CD4-positive, alpha-beta T cell treated with Interleukin-2 at 100 ng/mL for 4 hours (primary cell): ENCODE data around the gene NTN1.

Source experiments
- DNase-seq: peaks from one replicate; pipeline ENCODE4 v3.0.0-alpha.2; 2020; ENCODE audit warnings: low spot score

The NTN1 gene

DNA sequence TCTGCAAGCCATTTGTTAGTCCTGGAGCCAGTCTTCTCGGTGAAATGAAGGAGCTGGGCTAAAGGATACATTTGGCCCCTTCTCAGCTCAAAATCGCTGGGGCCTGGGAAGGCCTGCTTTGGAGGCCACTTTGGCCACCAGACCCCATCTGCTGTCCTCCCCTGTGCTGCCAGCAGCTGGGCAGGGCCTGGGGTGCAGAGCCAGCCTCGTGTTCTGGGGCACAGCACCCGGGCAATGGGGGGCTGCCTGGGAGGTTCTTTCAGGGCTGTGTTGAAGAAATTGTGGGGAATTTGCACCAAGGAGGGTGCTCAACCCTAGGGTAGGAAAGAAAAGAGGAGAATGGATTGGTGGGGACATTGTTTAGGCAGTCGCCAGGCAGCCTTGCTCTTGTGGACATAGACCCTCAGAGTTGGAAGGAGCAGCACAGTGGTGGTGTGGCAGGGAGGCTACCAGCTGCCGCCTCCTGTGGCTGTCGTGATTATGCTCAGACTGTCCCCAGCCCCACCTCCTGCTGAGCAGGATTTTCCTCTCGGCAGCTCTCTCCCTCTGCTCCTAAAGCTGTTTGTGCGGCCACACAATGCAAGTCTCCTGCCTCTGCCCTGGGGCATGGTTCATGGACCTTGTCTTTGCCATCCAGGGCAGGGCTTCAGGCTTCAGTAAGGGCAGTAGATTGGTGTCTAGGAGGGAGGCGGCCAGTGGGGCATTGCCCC lies 174.8 kb downstream of the NTN1 start:
- no peak for DNase-seq

DNA sequence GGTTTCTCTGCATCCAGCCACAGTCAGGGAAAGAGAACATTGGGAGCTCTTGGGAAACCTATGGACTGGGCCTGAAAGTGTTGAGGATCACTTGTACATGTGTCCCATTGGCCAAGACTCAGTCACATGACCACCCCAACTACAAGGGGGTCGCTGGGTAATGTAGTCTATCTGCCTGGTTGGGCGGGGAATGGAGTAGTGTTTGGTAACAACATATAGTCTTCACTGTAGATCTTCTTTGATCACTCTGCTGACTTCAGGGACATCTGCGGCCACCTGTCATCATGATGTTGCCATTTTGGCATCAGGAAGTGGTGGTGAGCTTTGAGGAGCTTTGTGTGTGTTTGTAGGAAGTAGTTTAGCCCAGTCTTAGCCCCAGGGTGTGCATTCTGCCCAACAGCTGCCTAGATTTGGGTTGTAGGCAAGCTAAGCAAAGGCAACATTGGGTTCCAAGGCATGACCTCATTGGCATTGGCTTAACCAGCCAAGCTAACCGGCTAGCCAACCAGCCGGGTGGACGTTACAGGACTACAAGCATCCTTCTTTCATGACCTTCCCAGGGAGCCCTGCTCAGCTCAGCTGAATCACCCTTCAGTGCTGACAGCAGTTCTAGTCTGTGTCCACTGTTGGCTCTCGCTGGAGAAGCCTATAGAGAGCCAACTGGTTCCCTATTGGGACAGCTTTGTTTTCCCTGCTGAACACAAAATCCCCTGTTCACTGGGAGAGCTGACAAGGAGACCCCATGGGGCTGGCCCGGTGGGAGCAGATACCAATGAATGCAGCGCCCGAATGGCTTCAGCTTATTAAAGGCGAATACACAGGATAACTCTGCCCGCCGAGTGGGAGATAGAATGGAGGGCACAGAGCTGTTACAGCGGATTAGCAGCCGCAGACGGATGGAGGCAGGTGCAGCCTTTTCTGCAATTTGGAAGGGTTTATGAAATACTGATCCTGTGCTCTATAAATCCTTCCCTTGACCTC lies 178.6 kb downstream of the NTN1 start:
- DNase-seq, result no peak

DNA sequence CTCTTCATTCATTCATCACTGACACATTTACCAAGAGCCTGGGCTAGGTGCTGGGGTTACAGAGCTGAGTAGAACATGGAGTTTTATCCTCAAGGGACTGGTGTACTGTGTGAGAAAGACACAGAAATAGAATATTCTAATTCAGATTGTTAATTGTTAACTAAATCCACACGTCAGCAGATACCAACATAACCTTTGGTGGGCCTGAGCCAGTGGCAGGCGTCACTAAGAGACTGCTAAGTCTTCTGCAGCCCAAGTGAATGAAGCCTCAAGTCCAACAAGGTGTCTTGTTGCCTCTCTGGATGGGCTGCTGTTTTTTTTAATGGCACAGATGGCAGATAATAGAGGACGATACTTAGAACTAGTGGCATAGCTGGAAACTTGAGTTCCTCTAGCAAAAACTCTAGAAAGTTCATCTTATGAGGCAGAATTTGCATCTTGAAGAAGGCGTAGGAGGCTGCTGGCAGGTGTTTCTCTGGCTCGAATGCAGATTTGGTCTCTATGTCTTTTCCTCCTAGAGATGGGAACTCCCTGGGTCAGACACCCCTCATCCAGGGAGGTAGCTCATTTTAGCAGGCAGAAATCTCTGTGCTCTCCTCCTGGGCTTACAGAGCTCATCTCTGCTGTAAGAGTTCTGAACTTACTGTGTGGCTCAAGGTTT lies 179.5 kb downstream of the NTN1 start:
- no peak for DNase-seq

DNA sequence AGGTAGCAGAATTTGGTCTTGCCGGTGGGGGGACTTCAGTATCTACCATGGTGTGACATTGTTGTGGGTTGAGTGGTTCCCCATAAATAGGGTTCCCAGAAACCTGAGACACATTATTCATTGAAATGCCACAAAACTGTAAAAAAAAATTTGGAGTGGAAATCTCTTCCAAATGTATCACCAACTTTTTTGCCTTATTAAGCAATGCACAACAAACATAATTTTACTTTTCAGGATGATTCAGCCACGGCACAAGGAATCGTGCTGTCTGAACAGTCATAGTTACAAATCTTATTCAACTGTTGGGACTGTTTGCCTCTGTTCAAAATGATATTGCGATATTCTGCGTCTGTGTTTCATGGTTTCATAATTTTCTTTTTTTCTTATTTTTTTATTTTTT lies 181.2 kb downstream of the NTN1 start:
- no peak for DNase-seq

DNA sequence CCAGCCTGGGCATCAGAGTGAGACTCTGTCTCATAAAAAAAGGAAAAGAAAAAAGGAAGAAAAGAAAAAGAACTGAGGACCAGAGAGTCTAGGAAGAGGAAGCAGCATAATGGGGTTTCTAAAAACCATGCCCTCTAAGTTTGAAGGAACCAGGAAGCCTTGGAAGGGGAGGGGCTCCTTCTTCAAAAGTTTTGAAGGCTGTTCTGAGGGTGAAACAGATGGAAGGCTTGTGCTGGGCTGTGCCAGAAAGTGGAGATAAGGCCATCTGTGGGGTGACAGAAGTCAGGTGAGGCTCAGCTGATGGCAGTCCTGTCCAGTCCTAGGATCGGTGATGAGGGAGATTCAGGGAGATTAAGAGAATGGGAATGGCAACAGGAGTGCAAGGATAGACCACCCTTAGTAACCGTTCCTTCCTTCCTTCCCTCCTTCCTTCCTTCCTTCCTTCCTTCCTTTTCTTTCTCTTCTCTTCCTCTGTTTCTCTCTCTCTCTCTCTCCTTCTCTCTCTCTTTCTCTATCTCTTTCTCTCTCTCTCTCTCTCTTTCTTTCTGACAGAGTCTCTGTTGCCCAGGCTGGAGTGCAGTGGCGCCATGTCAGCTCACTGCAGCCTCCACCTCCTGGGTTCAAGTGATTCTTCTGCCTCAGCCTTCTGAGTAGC lies 182.6 kb downstream of the NTN1 start:
- DNase-seq, result no peak

DNA sequence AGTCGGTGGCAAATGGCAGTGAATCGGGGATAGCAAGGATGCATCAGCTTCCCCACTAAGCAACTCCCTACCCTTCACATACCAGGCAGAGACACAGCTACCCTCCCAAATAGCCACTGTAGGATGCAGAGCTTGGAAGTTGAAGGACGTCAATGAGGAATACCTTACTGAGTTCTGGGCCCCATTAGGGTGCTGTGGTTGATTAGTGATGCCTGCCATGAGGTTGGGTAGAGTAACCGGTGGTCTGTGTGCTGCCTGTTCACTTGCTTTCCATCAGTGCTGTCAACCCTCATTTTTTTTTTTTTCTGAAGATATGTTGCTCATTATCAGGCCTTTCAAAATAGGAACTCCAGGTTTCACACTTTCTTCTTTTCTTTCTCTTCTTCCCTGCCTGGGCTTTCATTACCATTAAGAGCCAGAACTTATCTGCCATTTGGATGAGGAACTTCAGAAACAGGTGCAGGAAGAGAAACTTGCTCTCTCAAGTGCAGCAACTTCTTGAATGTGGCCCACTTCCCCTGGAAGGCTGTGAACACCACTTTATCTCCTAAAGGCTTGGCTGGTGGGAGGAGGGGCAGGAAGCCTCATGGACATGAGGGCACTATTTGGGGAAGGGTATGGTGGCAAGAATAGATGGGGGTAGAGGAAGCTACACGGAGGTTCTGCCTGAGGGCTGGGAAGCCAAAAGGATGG lies 183.5 kb downstream of the NTN1 start:
- no peak for DNase-seq

DNA sequence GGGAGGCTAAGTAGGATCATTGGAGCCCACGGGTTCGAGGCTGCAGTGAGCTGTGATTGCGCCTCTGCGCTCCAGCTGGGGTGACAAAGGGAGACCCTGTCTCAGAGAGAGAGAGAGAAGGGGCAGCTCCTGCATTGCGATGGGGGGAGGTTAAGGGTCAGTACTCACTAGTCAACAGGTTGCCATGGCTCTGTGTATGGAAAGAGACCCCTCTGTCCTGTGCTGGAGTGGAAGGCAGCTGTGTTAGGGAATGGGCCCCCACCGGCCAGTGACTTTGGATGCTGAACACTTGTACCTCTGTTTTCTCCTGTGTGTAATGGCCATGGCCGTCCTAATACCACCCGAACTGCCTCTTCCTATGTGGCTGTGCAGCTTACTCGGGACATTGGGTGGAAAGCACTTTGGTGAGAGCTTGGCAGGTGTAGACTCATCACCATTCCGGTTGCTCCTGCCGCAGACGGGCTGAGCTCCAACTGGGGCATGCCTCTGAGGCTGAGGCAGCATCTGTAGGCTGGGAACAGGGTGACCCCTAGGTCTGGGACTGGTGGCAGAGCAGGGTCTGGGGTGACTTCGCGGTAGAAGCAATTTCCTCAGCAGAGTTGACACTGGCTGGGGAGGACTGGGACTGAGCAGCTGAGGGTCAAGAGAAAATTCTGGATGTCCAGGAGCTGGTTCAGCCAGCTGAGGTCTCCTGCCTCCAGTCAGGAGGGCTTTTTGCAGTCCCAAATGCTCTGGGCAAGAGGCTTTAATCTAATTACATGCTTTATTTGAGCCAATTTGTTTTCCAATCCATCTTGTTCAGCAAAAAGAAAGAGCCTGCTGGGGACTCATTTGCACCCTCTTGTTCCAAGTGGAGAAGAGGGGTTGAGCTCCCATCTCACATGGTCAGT lies 184.5 kb downstream of the NTN1 start:
- no peak for DNase-seq

DNA sequence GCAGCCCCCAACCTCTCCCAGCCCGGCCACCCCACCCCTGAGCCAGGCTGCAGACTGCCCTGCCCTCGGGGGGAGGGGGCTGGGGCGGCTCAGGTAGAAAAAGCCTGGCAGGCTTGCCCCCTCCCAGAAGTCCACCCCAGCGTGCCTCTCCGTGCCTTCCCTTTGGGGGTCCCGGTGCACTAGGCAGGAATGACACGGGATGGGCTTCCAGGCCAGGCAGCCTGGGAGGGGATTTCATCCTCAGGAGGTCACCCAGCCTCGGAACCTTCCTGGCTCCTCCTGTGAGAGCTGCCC lies 185.0 kb downstream of the NTN1 start:
- DNase-seq, result no peak

DNA sequence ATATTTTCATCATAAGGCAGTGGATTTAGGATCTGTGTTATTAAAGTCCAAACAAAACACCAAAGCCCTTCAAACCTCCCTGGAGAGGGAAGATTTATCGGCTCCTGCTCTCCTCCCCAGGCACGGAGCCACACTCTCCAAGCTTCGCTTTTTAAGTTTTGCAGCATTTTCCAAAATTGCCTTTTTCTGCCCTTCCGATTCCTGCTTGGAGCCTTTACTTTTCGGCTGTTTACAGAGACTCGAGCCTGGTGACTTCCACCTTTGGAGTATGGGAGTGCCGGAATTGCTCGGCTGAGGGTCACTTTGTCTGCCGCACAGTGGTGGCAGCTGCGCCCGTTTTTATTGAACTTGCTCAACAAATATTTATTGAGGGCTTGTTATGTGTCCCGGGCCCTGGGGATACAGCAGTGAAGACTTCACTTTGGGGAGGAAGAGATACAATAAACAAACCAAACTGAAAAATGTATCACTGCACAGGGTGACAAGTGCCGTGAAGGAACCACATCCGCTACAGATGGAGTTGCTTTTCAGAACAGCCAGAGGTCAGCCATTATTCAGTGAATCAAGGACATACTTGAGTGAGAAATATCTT lies 185.5 kb downstream of the NTN1 start:
- no peak for DNase-seq

DNA sequence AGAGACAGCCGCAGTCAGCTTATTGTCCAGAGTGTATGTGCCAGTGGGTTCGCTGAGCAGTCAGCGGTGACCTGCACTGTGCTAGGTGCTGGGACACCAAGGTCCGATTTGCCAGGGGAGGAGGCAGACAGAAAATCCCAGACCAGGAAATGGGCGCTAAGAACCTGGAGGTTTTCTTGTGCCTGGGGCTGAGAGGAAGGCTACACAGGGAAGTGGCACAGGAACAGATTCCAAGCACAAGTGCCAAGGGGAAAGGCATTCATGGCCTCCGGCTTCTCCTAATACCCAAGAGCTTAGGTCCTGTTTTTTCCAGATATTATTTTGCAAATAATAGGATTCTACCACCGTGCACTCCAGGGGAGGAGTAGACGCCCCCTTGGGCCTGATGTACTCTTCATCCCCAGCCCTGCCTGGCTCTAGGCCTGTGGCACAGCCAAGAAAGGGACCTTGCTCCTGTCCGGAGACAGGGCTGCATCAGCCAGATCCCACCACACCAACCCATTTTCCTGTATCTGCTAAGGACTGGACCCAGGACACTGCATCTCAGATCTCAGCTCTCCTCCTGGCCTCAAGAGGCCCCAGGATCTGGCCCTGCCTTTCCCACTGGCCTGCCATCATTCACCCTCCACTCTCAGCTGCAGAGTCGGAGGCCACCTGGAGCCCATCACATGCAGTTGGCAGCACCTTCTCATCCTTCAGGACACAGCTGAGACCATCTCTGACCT lies 187.2 kb downstream of the NTN1 start:
- no peak for DNase-seq

DNA sequence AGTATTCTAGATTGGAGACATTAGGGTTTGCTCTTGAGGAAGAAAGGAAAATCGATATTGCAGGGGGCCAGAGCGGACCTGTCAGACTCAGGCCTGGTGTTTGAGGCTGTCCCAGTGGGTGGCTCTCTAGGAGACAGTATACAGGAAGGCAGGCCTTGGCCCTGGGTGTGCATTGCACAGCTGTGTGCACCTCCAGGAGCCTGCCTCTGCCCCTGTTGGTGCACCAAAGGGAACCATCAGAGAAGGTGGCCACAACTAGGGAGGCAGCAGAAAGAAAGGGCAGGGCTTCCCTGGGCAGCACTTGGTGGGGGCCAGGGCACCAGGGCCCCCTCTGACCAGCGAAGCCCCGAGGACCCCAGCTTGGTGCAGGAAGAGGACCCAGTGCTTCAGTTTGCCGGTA lies 188.0 kb downstream of the NTN1 start:
- no peak for DNase-seq

DNA sequence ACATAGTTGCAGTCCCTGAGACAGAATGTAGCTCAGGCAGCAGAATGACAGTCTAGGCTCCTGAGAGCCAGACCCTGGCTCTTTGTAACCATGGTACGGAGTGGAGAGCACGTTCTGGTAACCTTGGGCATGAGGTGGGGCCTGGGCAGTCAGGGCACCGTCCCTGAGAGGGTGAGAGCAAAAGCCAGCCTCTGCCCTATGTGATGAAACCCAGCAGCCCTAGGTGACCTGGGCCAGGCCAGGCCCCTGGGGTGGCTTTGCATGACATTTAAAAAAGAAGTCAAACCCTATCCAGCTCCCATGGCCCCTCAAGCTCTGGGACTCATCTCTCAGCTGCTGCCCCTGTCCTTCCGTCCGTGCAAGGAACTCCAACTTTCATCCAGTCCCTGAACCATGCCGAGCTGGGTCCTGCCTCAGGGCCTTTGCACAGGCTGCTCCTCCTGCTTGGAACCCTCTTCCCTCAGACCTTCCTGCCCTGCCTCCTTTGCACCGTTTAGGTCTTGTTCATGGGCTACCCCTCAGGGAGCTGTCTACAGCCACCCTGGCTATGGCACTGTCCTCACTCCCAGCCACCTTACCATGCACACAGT lies 188.6 kb downstream of the NTN1 start:
- no peak for DNase-seq

DNA sequence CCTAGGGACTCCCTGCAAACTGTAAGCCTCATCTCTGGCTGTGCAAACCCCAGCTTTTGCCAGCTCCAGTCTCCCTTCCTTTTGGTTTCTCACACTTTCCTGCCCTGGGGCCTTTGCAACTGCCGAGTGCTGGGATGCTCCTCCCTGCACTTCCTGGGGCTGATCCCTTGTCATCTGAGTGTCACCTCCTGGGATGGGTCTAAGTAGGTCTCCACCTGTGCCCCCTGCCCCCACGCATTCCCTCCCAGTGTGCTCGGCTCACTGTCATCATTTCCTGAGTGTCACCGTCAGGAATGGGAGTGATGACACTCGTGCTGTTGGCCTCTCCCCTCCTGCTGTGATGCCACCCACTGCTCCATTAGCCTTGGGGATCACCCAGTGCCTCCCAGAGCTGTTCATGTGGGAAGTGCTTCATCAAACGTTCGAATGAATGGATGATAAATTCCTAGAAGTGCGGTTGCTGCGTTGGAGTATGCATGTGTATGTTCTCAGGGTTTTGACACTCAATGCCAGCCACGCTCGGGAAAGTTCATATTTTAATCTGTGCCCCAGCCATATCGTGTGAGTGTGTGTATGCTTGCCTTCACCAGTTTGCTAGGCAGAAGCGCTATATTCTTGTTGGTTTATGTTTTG lies 189.9 kb downstream of the NTN1 start:
- DNase-seq, result no peak

DNA sequence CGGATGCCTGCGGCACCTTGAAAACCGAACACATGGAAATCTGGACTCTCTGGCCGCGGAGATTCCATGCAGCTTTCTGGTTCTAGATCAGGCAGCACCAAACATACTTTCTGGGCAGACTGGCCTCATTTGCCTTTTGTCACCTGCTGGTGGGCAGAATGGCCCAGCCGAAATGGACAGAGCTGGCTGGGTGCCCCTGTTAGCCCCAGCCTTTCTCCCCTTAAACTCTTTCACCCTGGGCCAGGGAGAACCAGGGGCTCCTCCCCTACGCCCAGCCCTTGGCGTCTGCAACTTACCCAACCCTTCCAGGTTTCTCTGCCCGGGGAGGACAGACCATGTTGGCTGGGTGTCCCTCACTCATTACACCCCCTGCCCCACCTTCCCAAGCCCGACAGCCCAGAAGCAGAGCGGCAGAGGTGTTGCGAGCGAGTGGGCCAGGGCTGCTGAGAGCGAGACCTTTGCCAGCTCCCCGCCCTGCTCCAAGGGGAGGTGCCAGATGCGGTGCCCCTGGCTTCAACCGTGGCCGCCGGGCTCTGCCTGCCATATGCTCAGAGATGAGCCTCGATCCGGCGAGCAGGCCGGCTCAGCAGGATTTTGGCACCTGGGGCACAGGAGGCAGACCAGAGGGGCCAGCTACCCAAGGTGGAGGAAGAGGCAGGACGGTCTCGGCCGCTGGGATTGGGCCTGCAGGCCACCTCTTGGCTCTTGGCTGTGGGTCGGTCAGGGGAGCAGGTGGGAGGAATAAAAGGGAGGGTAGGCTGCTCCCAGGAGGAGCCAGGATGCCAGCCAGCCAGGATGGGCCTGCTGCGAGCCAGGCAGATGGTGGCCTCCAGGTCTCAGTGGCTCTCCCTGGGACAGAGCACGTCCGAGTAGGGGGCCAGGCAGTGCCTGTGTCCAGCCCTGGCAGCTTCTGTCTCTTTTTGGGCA lies 191.3 kb downstream of the NTN1 start:
- no peak for DNase-seq

DNA sequence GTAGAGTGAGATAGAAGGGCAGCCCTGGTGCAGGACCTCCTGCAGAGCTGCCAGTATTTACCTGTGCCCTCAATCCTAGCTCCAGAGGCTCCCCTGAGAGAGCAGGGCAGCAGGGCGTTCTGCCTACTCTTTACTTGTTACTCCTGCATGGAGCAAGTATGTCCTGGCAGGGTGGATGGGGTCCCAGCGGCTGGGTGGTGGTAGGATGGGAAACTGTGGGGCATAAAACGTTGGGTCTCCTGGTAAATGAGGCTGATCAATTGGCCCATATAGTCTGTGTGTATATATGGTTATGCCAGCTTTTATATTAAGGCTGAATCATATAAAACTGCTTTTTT lies 192.0 kb downstream of the NTN1 start:
- DNase-seq, result no peak

DNA sequence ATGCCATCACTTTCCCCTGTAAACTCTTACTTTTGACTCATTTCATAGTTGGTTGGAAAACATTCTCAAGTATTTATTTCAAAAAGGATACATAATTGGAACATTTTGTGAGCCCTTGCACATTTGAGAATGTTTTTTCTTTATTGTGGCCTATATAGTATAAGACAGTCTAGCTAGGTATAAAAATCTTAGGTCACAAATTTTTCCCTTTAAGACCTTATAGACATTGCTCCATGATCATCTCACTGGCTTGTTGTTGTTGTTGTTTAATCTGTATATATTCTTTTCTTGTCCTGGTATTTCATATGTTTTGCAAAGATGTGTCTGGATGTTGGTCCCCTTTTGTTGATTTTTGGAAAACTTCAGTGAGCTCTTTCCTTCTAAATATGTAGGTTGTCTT lies 194.2 kb downstream of the NTN1 start:
- DNase-seq, result no peak

DNA sequence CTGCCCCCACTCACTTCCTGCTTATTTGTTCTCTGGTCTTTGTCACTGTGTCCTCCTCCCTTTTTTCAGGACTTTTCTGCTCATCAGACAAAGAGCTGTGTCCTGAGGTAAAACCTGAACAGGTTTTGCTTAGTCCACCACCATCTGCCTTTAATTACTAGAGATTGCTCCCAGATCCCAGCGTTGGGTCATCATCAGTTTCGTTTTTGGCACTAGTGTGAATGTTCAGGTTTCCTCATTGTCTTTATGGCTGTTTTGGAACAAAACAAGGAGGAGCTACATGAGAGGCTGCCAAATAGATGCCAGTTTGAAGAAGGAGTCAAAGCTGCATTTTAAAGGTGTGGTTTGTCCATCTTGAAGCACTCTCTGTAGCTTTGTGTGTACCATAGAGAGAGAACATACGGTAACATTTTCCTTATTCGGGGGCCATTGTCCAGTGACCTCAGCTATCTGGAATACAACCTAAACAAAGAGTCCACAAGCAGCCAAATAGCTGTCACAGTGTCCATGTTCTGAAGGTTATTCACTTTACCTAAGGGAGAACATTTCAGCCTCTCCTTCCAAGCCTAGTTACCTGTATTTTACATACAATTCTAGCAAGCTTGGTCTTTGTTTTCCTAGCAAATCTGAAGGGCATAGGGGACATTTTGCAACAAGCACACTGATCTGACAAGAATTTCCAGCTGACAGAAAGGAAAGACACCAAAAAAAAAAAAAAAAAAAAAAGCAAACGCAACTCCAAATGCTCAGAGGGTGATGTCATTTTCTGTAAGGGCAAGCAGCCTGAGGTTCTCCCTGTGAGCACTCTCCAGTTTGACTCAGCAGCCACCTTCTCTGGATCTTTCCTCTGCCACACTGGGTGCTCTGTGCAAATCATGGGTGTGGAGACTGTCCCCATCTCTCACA lies 196.1 kb downstream of the NTN1 start:
- no peak for DNase-seq
